Left lung (tissue), 10 donors: Measurements from ENCODE around the gene BCDIN3D. TPM values are rescaled to one million over a fixed set of nuclear protein-coding genes. Genes with fewer than 3 reads are reported as not detected.
A peak's percentile ranks its signal among the peaks of the same experiment; 100 is the strongest.

ENCODE experiments used
- ATAC-seq: fragments of 200-7000 bp; cut with Tn5 transposase; one replicate; pipeline ENCODE4 v1.9.1; 2020; ENCODE audit warnings: moderate library complexity
- DNase-seq, 4 donors: peaks; one replicate each; pipeline ENCODE4 v3.0.0-alpha.2; 2013 to 2020
- H3K27ac ChIP-seq, 2 donors: fragments of 200-600 bp; sonication (generic) in 1 of 2; one replicate each; pipeline versions ENCODE4 v1.5.0 to v1.8.0; 2020 to 2021
- H3K27me3 ChIP-seq, 2 donors: fragments of 200-600 bp; sonication (generic) in 1 of 2; one replicate each; pipeline versions ENCODE4 v1.5.0 to v1.8.0; 2020 to 2021
- H3K36me3 ChIP-seq, 2 donors: fragments of 200-600 bp; sonication (generic) in 1 of 2; one replicate each; pipeline versions ENCODE4 v1.5.0 to v1.8.0; 2020 to 2021
- H3K4me1 ChIP-seq, 2 donors: fragments of 200-600 bp; one replicate each; pipeline ENCODE4 v1.8.0; 2021
- H3K4me3 ChIP-seq, 2 donors: fragments of 200-600 bp; sonication (generic) in 1 of 2; one replicate each; pipeline versions ENCODE4 v1.5.0 to v1.8.0; 2020 to 2021; ENCODE audit warnings: mild to moderate bottlenecking in 1 of 2
- H3K9me3 ChIP-seq, 2 donors: fragments of 200-600 bp; sonication (generic) in 1 of 2; one replicate each; pipeline versions ENCODE4 v1.5.0 to v1.8.0; 2020 to 2021
- intact Hi-C, 2 donors: fragments of 100-400 bp; cut with DNase I; formaldehyde crosslinking; loops; one replicate each; pipeline versions ENCODE4 v1.11.2 to v1.14.2; 2022
- polyA plus RNA-seq, 6 donors: library from polyadenylated mRNA; unstranded; fragments of 120-200 nt; gene quantifications; one replicate each; pipeline ENCODE4 v1.2.1, GENCODE V29; 2013; ENCODE audit not compliant: insufficient read length in 6 of 6
- total RNA-seq, 2 donors: library from RNA; stranded (reverse); fragmentation: NEBNext Ultra II Directional; extraction: Animal tissue kit (Norgen Biotek cat#: 25700); gene quantifications; one replicate each; pipeline ENCODE4 v1.2.1, GENCODE V29; 2021
- TF ChIP-seq, protein P1 (sequence below), 2 donors: fragments of 200-600 bp; sonication (generic) in 1 of 2; IDR thresholded peaks; one replicate each; pipeline versions ENCODE4 v1.5.0 to v1.8.0; 2021; ENCODE audit warnings: antibody characterized with exemption in 2 of 2
- donor health status: DM: no; HTN: yes; CAD: no.
- donor health status: DM: no; HTN: no; CAD: no.

Gene BCDIN3D
- total and polyA plus RNA-seq, 8 donors, result 4.3 to 7.3 (median 5.8) TPM

DNA sequence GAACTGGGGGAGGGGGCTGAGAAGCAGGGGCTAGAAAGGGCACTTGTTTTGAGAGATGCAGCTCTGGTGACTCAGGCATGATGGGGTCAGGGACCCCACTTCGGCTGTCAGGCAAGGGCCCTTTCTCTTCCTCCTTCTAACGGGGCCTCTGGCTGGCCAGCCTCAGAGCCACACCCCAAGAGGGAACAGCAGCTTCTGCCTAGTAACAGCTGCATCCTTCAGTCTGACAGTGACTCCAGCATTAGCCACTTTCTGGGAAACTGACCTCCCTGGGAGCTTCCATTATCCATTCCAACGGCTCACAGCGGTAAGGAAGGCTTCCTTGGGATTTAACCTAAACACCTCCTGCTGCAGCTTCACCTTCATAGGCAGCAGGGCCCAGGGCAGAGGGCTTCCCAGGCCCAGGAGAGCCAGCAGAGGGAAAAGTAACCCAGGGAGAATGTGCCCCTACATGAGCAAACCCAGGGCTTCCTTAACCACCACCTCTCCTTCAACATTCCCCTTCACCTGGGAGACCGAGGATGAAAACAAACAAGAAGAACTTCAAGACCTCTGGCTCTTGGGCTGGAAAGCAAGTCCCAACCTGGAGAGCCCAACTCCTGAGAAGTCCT, 17.4 kb downstream of the BCDIN3D start:
- intact Hi-C loops, result no loop called here
- H3K4me1 ChIP-seq, result peaks cover 37 to 78% of the 10 kb centered on the region in 2 donors
- DNase-seq (peak in 2 of 4 donors; percentile 67 to 86), ATAC-seq (peak; percentile 14)
- no peaks in the 10 kb centered on the region for H3K9me3 ChIP-seq
- H3K27ac ChIP-seq, result peak overlapping the region; percentile 66 to 88
- peak overlapping the region in 1 of 2 donors; percentile 26 for H3K4me3 ChIP-seq
- TF ChIP-seq, protein P1, sequence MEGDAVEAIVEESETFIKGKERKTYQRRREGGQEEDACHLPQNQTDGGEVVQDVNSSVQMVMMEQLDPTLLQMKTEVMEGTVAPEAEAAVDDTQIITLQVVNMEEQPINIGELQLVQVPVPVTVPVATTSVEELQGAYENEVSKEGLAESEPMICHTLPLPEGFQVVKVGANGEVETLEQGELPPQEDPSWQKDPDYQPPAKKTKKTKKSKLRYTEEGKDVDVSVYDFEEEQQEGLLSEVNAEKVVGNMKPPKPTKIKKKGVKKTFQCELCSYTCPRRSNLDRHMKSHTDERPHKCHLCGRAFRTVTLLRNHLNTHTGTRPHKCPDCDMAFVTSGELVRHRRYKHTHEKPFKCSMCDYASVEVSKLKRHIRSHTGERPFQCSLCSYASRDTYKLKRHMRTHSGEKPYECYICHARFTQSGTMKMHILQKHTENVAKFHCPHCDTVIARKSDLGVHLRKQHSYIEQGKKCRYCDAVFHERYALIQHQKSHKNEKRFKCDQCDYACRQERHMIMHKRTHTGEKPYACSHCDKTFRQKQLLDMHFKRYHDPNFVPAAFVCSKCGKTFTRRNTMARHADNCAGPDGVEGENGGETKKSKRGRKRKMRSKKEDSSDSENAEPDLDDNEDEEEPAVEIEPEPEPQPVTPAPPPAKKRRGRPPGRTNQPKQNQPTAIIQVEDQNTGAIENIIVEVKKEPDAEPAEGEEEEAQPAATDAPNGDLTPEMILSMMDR (IDR thresholded peaks at IDR 0.05), result no peak
- no peaks in the 10 kb centered on the region for H3K27me3 ChIP-seq
- H3K36me3 ChIP-seq, result peaks cover 0 to 8% of the 10 kb centered on the region in 2 donors

DNA sequence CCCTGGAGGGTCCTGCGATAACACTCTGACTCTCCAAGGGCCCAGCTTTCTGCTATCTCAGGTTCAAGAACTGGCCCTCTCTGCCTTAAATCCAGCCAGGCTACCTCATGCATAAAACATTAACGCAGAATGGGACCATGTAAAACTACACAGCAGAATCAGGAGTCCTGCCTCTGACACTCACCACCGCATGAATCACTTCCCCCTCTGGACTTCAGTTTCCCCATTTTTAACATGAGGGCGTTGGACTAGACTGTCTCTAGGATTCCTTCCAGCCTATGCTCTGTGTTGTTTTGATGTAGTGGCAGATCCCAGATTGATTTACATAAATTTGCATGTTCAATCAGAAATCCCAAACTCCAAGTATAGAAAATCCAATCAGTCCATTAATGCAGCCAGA, 18.0 kb downstream of the BCDIN3D start:
- peak; percentile 16 for ATAC-seq
- TF ChIP-seq, protein P1 (IDR thresholded peaks at IDR 0.05), result no peak
- peak overlapping the region in 1 of 2 donors; percentile 26 for H3K4me3 ChIP-seq
- peaks cover 0 to 8% of the 10 kb centered on the region in 2 donors for H3K36me3 ChIP-seq
- H3K27me3 ChIP-seq, result no peaks in the 10 kb centered on the region
- H3K4me1 ChIP-seq, result peaks cover 37 to 83% of the 10 kb centered on the region in 2 donors
- H3K9me3 ChIP-seq, result no peaks in the 10 kb centered on the region
- intact Hi-C loops, result no loop called here
- peak overlapping the region; percentile 66 to 88 for H3K27ac ChIP-seq
- DNase-seq, result peak in 1 of 4 donors; percentile 54

DNA sequence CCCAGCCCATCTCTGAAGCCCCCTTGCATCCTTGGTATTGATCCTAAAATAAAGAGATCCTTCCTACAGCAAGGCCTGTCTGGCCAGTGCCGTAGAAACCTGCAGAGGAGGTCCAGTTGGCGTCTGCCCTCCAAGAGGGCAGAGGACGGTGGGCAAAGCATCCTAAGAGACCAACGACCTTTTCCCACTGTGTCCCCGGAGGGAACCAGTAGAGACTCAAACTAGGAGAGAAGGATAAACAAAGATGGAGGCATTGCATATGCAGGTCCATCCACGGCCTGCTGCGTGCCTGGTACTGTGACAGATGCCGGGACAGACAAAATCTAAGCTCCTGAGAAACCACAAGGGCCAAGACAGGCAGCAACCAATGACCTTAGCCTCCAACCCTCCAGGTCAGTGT, 18.5 kb downstream of the BCDIN3D start:
- H3K36me3 ChIP-seq, result peaks cover 0 to 8% of the 10 kb centered on the region in 2 donors

DNA sequence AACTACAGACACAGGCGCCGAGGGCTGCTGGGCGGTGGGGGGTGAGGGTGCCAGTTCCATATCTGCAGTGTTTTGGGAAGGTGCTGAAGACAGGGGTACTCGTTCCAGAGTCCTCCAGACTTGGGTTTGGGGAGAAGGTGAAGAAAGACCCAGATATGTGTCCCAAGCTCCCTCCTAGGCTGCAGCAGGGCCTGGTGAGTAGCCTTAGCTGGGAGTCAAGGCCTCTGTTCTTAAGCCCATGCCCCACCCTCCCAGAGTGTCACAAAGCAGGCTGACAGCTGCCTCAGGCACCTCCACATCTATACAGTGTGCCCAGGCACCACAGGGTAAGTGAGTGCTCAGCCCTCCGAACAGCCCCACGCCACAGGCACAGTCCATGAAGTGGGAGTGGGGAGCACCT, 19.0 kb downstream of the BCDIN3D start:
- intact Hi-C loops, result no loop called here
- peaks cover 0 to 8% of the 10 kb centered on the region in 2 donors for H3K36me3 ChIP-seq
- no peak for DNase-seq
- TF ChIP-seq, protein P1 (IDR thresholded peaks at IDR 0.05), result no peak
- no peaks in the 10 kb centered on the region for H3K27me3 ChIP-seq
- H3K9me3 ChIP-seq, result no peaks in the 10 kb centered on the region
- no peak for ATAC-seq
- peaks cover 37 to 86% of the 10 kb centered on the region in 2 donors for H3K4me1 ChIP-seq
- H3K27ac ChIP-seq, result peak overlapping the region in 1 of 2 donors; percentile 88
- no peak overlapping the region for H3K4me3 ChIP-seq

More for the DNA sequence above, 18.5 kb downstream of the BCDIN3D start:
- TF ChIP-seq, protein P1 (IDR thresholded peaks at IDR 0.05), result no peak
- Histone ChIP-seq H3K9me3 (no peaks in the 10 kb centered on the region), H3K4me3 (no peak overlapping the region), H3K27ac (peak overlapping the region; percentile 66 to 88), H3K4me1 (peaks cover 37 to 86% of the 10 kb centered on the region in 2 donors), H3K27me3 (no peaks in the 10 kb centered on the region)
- no peak for ATAC-seq
- intact Hi-C loops, result no loop called here
- no peak for DNase-seq

DNA sequence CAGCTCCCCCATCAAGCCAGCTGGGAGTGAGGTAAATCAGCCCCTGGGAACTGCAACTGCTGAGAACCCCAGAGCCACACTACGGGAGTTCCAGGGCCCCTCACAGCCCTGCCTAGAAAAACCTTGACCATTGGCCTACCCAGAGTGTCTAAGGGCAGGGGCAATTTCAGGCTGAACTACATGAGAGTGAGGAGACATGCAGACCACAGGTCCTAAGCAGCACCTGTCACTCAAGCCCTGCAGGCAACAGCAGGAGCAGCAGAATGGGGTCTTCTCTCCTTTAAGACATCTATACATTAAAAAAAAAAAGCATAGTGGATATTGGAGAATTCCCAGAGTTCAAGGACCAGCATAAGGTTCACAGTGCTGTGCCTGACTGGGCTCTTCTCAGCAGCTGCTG, 19.6 kb downstream of the BCDIN3D start:
- Histone ChIP-seq H3K4me3 (no peak overlapping the region), H3K4me1 (peaks cover 37 to 82% of the 10 kb centered on the region in 2 donors), H3K27me3 (no peaks in the 10 kb centered on the region), H3K27ac (peak overlapping the region in 1 of 2 donors; percentile 88), H3K36me3 (peaks cover 0 to 8% of the 10 kb centered on the region in 2 donors), H3K9me3 (no peaks in the 10 kb centered on the region)
- TF ChIP-seq, protein P1 (IDR thresholded peaks at IDR 0.05), result no peak
- intact Hi-C loops, result no loop called here
- DNase-seq, result no peak
- no peak for ATAC-seq
